Loucy (cell line): ENCODE data around the gene CELA2B.
"Not testable (repeated sequence)": the region's sequence is repeated elsewhere in the genome, so short reads cannot be mapped to it uniquely, and the experiment has no call there.

ENCODE experiments used
- H2AFZ ChIP-seq: fragments of 200-600 bp; sonication (generic); 2 replicates; pipeline ENCODE4 v1.6.0; 2016; ENCODE audit warnings: antibody characterized with exemption, mild to moderate bottlenecking, low read length, moderate library complexity
- H3F3A ChIP-seq: fragments of 200-600 bp; 2 replicates; pipeline ENCODE4 v1.6.0; 2016; ENCODE audit warnings: antibody characterized with exemption, low read depth, mild to moderate bottlenecking
- H3K27me3 ChIP-seq: fragments of 200-600 bp; sonication (generic); 2 replicates; pipeline ENCODE4 v1.6.1; 2014; ENCODE audit warnings: low read length, mild to moderate bottlenecking; ENCODE audit not compliant: insufficient read depth, poor library complexity, severe bottlenecking
- H3K36me3 ChIP-seq: fragments of 200-600 bp; sonication (generic); 2 replicates; pipeline ENCODE4 v1.6.1; 2016; ENCODE audit warnings: low read length; ENCODE audit not compliant: insufficient read depth
- H3K4me1 ChIP-seq: fragments of 200-600 bp; sonication (generic); 2 replicates; pipeline ENCODE4 v1.5.1; 2014; ENCODE audit warnings: low read length, mild to moderate bottlenecking; ENCODE audit not compliant: insufficient read depth, poor library complexity, severe bottlenecking
- H3K4me2 ChIP-seq: fragments of 200-600 bp; sonication (generic); 2 replicates; pipeline ENCODE4 v1.6.0; 2014; ENCODE audit warnings: antibody characterized with exemption, low read length, low read depth, mild to moderate bottlenecking; ENCODE audit not compliant: poor library complexity, severe bottlenecking
- H3K4me3 ChIP-seq: fragments of 200-600 bp; sonication (generic); 2 replicates; pipeline ENCODE4 v1.5.1; 2014; ENCODE audit warnings: low read length, mild to moderate bottlenecking, mixed read lengths; ENCODE audit not compliant: poor library complexity, severe bottlenecking
- H3K79me2 ChIP-seq: fragments of 200-600 bp; sonication (generic); 2 replicates; pipeline ENCODE4 v1.6.1; 2014; ENCODE audit warnings: low read length; ENCODE audit not compliant: insufficient read depth
- H3K9ac ChIP-seq: fragments of 200-600 bp; sonication (generic); 2 replicates; pipeline ENCODE4 v1.6.0; 2014; ENCODE audit warnings: mild to moderate bottlenecking, low read depth, low read length, moderate library complexity; ENCODE audit not compliant: poor library complexity, severe bottlenecking
- H3K9me2 ChIP-seq: fragments of 200-600 bp; sonication (generic); replicated peaks from 2 replicates; pipeline ENCODE4 v1.6.1; 2016; ENCODE audit warnings: low read depth, low read length, mixed read lengths
- H3K9me3 ChIP-seq: fragments of 200-600 bp; sonication (generic); 2 replicates; pipeline ENCODE4 v1.6.1; 2014; ENCODE audit warnings: mild to moderate bottlenecking, antibody characterized with exemption, low read length, low read depth; ENCODE audit not compliant: insufficient read depth
- H4K20me1 ChIP-seq: fragments of 200-600 bp; sonication (generic); 2 replicates; pipeline ENCODE4 v1.6.0; 2014; ENCODE audit warnings: antibody characterized with exemption, low read length, mild to moderate bottlenecking; ENCODE audit not compliant: insufficient read depth, poor library complexity, severe bottlenecking
- EZH2phosphoT487 ChIP-seq: fragments of 200-600 bp; IDR thresholded peaks from 2 replicates; pipeline ENCODE4 v1.6.1; 2018; ENCODE audit warnings: antibody characterized with exemption, mild to moderate bottlenecking, moderate library complexity, borderline replicate concordance
- TF ChIP-seq, protein P1 (sequence below): fragments of 200-600 bp; sonication (generic); conservative IDR thresholded peaks from 2 replicates; pipeline ENCODE4 v1.5.1; 2014; ENCODE audit warnings: mild to moderate bottlenecking, antibody characterized with exemption, low read length

CELA2B gene

DNA sequence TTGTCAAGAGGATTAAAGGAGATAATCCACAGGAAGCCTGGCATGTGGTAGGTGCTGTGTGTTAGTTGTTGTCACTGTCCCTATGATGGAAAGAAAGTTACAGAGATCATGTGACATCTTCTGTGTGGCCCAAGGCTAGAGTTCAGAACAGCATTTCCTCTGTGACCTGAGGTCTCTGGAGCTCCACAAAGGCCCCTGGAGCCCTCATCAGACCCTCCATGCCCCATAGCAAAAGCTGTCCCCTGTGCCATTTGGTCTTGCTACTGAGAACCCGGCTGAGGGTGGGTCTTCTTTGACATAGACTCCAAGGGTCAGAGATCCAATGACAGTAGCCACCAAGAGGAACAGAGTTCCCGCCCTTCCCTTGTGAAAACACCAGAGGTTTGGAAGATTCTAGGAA is 8.1 kb downstream of the CELA2B start:
- H3K9ac ChIP-seq: no peak overlapping the region
- H3K27me3 ChIP-seq: no peaks in the 10 kb centered on the region
- H3F3A ChIP-seq: no peaks in the 10 kb centered on the region
- H3K9me2 ChIP-seq: no peaks in the 10 kb centered on the region
- no peak overlapping the region for H3K4me2 ChIP-seq
- no peak overlapping the region for H2AFZ ChIP-seq
- no peak overlapping the region for H3K4me3 ChIP-seq
- TF ChIP-seq, protein P1, sequence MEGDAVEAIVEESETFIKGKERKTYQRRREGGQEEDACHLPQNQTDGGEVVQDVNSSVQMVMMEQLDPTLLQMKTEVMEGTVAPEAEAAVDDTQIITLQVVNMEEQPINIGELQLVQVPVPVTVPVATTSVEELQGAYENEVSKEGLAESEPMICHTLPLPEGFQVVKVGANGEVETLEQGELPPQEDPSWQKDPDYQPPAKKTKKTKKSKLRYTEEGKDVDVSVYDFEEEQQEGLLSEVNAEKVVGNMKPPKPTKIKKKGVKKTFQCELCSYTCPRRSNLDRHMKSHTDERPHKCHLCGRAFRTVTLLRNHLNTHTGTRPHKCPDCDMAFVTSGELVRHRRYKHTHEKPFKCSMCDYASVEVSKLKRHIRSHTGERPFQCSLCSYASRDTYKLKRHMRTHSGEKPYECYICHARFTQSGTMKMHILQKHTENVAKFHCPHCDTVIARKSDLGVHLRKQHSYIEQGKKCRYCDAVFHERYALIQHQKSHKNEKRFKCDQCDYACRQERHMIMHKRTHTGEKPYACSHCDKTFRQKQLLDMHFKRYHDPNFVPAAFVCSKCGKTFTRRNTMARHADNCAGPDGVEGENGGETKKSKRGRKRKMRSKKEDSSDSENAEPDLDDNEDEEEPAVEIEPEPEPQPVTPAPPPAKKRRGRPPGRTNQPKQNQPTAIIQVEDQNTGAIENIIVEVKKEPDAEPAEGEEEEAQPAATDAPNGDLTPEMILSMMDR: no peak
- TF ChIP-seq EZH2phosphoT487: no peak
- no peaks in the 10 kb centered on the region for H3K4me1 ChIP-seq
- H3K79me2 ChIP-seq: no peaks in the 10 kb centered on the region
- no peaks in the 10 kb centered on the region for H4K20me1 ChIP-seq
- no peaks in the 10 kb centered on the region for H3K36me3 ChIP-seq
- no peaks in the 10 kb centered on the region for H3K9me3 ChIP-seq

DNA sequence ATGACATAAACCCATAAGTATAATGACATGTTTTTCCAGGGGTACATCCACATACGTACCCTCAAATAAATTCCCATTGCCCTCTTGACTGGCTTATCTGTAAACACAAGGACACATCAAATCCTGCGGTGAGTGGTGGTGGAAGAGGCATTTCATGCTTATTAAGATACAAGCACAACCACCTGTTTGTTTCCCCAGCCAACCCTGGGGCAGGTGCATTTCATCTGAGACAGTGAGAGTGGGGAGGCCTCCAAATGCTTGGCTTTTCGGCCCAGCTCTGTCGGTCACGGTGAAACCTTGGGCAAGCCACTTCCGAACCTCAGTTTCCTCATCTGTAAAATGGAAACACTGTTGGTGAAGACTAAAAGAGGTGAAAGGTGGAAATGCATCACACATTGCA is 8.5 kb downstream of the CELA2B start:
- H3K9ac ChIP-seq, H3K4me1 ChIP-seq, H3K9me2 ChIP-seq, H3F3A ChIP-seq, H3K36me3 ChIP-seq, H3K9me3 ChIP-seq, H2AFZ ChIP-seq, H3K79me2 ChIP-seq, H3K4me3 ChIP-seq, H3K27me3 ChIP-seq, H3K4me2 ChIP-seq, H4K20me1 ChIP-seq: not testable (repeated sequence)

DNA sequence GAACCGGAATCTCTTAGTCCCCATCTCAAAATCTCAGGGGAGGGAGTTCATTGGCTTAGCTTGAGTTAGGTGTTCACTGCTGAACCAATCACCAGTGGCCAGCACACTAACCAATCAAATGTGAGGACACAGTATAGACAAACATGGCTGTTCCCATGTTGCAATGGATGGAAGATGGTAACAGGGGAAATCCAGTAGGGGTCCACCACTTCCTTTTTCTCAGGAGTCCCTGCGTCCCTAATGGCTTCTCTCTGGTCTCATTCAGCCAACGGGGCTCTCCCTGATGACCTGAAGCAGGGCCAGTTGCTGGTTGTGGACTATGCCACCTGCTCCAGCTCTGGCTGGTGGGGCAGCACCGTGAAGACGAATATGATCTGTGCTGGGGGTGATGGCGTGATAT is 9.7 kb downstream of the CELA2B start:
- Histone ChIP-seq H3K9ac (no peak overlapping the region), H3K79me2 (no peaks in the 10 kb centered on the region), H3K4me1 (peaks cover 2% of the 10 kb centered on the region), H3K4me2 (no peak overlapping the region), H3K36me3 (no peaks in the 10 kb centered on the region), H3K27me3 (no peaks in the 10 kb centered on the region), H3F3A (no peaks in the 10 kb centered on the region), H2AFZ (no peak overlapping the region), H3K4me3 (no peak overlapping the region), H3K9me3 (no peaks in the 10 kb centered on the region), H3K9me2 (no peaks in the 10 kb centered on the region), H4K20me1 (no peaks in the 10 kb centered on the region)
- no peak for TF ChIP-seq EZH2phosphoT487

DNA sequence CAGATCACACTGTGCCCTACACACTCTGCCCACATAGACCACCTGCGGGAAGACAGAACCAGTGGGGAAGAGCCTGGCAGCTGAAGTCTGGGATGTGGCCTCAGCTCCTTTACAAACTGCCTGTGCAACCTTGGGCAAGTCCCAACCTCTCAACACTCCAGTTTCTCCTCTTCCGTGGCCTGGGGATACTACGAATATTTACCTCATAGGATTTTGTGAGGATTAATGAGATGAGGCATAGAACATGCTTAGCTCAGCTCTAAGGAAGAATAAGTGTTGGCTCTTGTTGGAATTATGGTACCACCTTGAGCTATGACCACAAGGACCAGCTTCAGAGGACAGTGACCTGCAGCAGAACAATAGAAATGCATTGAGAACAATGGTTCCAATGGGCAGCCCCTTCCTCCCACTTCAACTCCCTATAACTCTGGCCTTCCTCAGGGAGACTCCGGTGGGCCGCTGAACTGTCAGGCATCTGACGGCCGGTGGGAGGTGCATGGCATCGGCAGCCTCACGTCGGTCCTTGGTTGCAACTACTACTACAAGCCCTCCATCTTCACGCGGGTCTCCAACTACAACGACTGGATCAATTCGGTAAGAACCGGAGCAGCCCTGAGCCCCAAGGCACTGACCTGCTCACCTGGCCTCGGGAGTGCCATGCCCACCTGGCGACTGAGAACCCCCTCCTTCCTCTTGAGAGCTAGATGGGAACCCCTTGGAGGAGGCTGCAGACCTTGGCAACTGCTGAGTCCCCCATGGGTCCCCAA is 11.1 kb downstream of the CELA2B start:
- H3K4me2 ChIP-seq, H3F3A ChIP-seq, H3K9me2 ChIP-seq, H3K36me3 ChIP-seq, H3K9ac ChIP-seq, H2AFZ ChIP-seq, H4K20me1 ChIP-seq, H3K4me3 ChIP-seq, H3K79me2 ChIP-seq, H3K27me3 ChIP-seq, H3K9me3 ChIP-seq: not testable (repeated sequence)
- peaks cover 15% of the 10 kb centered on the region for H3K4me1 ChIP-seq
